Activated CD8-positive, alpha-beta memory T cell treated with anti-CD3 and anti-CD28 coated beads for 36 hours (primary cell): ENCODE measurements around the gene RNF152. TPM values are rescaled to one million over a fixed set of nuclear protein-coding genes. Genes with fewer than 3 reads are reported as not detected.

ENCODE experiments used
- CTCF ChIA-PET: fragments of 350-600 bp; sonication (Branson Sonifier 250); formaldehyde crosslinking; loops from one replicate; lab custom pipeline; 2021; ENCODE audit warnings: antibody characterized with exemption; lab: Charles Lee
- POLR2A ChIA-PET: fragments of 350-600 bp; sonication (Branson Sonifier 250); formaldehyde crosslinking; loops from one replicate; lab custom pipeline; 2021; ENCODE audit warnings: antibody characterized with exemption; lab: Charles Lee
- total RNA-seq, 2 experiments: library from RNA; stranded (reverse); gene quantifications; one replicate each; pipeline ENCODE4 v1.2.3, GENCODE V29; 2021

Gene RNF152
- total RNA-seq, 2 experiments from 2014 or later: 0.17 to 0.21 TPM

- ChIA-PET CTCF (no interaction called here), POLR2A (no interaction called here)
Observed at GRCh38 chr18:61772293-61772848, 120.4 kb downstream of the RNF152 start.

DNA sequence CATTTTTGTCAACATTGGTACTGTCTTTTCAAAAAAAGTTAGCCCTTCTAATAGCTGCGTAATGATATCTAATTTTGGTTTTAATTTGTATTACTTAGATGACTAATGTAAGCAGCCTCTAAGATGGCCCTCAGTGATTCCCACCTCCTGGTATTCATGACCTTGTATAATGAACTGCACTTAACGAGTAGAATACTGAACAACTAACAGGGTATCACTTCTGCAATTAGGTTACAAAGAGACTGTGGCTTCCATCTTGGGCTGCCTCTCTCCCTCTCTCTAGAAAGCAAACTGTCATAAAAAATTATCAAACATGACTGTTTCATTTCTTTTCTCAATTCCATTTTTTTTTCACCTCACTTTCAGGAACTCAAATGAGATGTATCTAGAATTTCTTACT is 120.9 kb downstream of the RNF152 start:
- CTCF ChIA-PET: no interaction called here
- POLR2A ChIA-PET: no interaction called here

DNA sequence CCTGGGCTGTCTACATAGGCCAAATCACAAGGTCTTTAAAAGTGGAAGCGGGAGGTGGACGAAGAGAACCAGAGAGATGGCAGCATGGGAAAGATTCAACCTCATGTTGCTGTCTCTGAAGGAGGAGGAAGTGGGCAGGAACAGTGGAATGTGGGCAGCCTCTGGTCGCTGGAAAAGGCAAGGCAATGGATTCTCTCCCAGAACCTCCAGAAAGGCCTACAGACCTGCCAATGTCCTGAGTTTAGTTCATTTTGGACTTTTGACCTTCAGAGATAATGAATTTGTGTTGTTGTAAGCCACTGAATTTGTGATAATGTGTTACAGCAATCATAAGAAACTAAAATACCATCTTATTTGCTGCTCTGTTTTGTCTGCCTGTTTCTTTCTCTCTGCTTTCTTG is 122.5 kb downstream of the RNF152 start:
- CTCF ChIA-PET: no interaction called here

DNA sequence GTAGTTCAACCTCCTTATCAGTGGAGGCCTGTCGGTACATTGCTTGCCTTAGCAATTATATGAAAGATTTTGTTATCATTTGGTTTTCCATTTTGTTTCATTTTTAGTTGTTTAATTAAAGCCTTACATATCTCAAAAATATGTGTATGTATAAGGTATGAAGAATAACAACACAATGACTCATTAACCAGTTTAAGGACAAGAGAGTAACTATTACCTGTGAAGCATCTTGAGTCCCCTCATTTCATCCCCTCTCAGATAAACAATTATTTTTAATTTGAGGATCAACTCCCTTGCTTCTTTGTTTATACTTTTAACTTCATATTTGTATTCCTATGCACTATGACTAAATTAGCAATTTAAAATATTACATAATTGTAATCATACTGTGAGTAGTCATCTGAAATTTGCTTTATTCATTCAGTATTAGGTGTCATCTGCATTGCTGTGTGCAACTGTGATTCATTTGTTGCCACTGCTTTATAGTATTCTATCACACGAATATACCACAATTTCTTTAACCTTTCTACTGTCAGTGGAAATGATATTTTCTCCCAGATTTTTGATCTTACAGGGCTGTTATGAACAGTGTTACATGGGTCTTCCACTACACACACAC is 126.4 kb downstream of the RNF152 start:
- ChIA-PET CTCF (no interaction called here), POLR2A (no interaction called here)

More for the DNA sequence above, 122.5 kb downstream of the RNF152 start:
- POLR2A ChIA-PET: no interaction called here

DNA sequence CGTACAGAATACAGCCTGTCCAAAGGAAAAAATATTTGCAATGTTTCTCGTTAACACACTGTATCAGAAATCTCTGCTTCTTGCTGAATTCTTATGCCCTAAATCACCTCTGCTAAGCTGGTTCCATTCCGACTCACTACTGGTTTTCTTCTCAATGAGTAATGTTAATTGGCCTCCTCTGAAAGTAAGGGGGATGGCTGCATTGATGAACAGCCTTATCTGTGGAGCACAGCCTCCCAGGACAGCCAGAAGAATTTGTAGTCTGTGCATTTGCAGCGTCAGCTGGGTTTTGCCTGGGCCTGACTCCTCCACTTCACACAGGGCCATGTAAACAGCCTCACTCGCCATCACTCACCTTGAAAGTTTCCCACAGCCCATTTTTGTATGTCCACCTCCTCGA is 127.7 kb downstream of the RNF152 start:
- POLR2A ChIA-PET: no interaction called here

DNA sequence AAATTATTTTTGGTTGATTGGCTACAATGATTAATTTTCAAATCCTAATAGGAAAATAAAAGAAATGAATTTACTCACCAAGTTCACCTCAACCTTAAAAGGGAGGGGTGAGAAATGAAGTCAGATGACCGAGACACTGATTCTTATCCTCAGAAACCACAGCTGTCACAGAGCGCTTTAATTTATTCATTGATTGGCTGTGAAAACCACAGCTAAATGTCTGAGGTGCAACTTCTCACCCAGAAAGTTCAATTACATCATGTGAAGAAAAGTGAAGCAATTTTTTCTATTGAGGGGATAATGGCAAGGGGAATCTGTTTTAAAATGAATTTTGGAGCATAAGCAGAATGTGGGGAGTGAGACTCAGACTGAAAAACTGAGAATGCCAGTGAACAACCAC is 128.4 kb downstream of the RNF152 start:
- CTCF ChIA-PET: interaction anchor here (0.6 kb wide), 1 partner anchor 918 kb away, joined by 3 read pairs; no protein-coding TSS in a partner anchor
- POLR2A ChIA-PET: no interaction called here

More for the DNA sequence above, 127.7 kb downstream of the RNF152 start:
- CTCF ChIA-PET: no interaction called here

DNA sequence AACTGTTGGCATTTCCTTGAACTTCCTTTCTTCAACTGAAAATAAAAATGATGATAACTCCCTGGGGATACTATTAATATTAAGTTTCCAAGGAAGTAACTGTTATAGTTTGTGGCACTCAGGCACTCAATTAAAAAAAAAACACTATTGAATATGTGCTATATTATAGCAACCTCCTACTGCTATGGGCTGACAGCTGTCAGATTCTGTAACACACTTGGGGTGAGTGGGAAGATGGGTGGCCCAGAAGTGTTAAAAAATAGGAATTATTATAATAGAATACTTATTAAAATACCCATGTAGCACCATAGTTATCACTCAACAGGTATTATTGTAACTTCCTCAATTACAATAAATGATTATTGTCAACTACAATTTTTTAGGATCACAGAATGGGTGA is 130.9 kb downstream of the RNF152 start:
- CTCF ChIA-PET: no interaction called here
- POLR2A ChIA-PET: no interaction called here
